IMR-90 (cell line): ENCODE results near the gene FXYD5. TPM values are rescaled to one million over a fixed set of nuclear protein-coding genes. Genes with fewer than 3 reads are reported as not detected.

Source experiments
- ATAC-seq: fragments of 200-7000 bp; cut with Tn5 transposase; 2 replicates; pipeline ENCODE4 v1.9.1; 2020; ENCODE audit warnings: low read depth, mild to moderate bottlenecking, moderate library complexity
- BruUV-seq: library from RNA; stranded (reverse); fragments of 400-500 nt; replicated peaks from 2 replicates; lab custom pipeline; 2021; lab: Mats Ljungman, UMichigan
- CTCF ChIA-PET: fragments of 300-600 bp; formaldehyde crosslinking; extraction: SDS; loops from one replicate; lab custom pipeline; 2021; ENCODE audit warnings: antibody characterized with exemption; lab: Yijun Ruan, JAX
- POLR2A ChIA-PET: fragments of 300-600 bp; sonication (Branson Sonifier 250); formaldehyde crosslinking; loops from one replicate; lab custom pipeline; 2022; ENCODE audit warnings: antibody characterized with exemption; ENCODE audit not compliant: unreplicated experiment; lab: Charles Lee
- DNase-seq: peaks from one replicate; pipeline ENCODE4 v3.0.0; 2013
- H2AFZ ChIP-seq: replicated peaks from 2 replicates; pipeline ENCODE3; 2013; ENCODE audit warnings: low read length, mild to moderate bottlenecking; ENCODE audit not compliant: poor library complexity
- H2AK5ac ChIP-seq: 2 replicates; pipeline ENCODE4 v1.6.1; 2013; ENCODE audit warnings: low read depth, low read length, inconsistent platforms
- H2AK9ac ChIP-seq: replicated peaks from 2 replicates; pipeline ENCODE3; 2013; ENCODE audit warnings: mild to moderate bottlenecking, low read depth, low read length, moderate library complexity; ENCODE audit not compliant: poor library complexity
- H2BK120ac ChIP-seq: 2 replicates; pipeline ENCODE4 v1.6.1; 2013; ENCODE audit warnings: low read depth, low read length, inconsistent platforms
- H2BK15ac ChIP-seq: 3 replicates; pipeline ENCODE4 v1.6.1; 2013; ENCODE audit warnings: low read depth, low read length, inconsistent platforms
- H2BK20ac ChIP-seq: 2 replicates; pipeline ENCODE4 v1.6.1; 2013; ENCODE audit warnings: low read depth, mild to moderate bottlenecking, inconsistent platforms, low read length, moderate library complexity
- H2BK5ac ChIP-seq: 2 replicates; pipeline ENCODE4 v1.6.1; 2013; ENCODE audit warnings: mild to moderate bottlenecking, low read depth, low read length, inconsistent platforms; ENCODE audit not compliant: poor library complexity, severe bottlenecking
- H3K14ac ChIP-seq: replicated peaks from 2 replicates; pipeline ENCODE4 v1.6.1; 2013; ENCODE audit warnings: low read depth, low read length, inconsistent platforms
- H3K18ac ChIP-seq: 2 replicates; pipeline ENCODE4 v1.6.1; 2013; ENCODE audit warnings: low read depth, low read length, control low read depth
- H3K23ac ChIP-seq: 2 replicates; pipeline ENCODE4 v1.6.1; 2013; ENCODE audit warnings: low read depth, low read length, inconsistent platforms
- H3K27ac ChIP-seq: 2 replicates; pipeline ENCODE4 v1.5.1; 2013; ENCODE audit warnings: mild to moderate bottlenecking, control low read depth, low read length; ENCODE audit not compliant: insufficient read depth
- H3K27me3 ChIP-seq: 2 replicates; pipeline ENCODE4 v1.6.1; 2013; ENCODE audit warnings: low read length; ENCODE audit not compliant: control insufficient read depth, insufficient read depth
- H3K36me3 ChIP-seq: 2 replicates; pipeline ENCODE4 v1.6.1; 2013; ENCODE audit warnings: low read length, mixed read lengths; ENCODE audit not compliant: control insufficient read depth, insufficient read depth
- H3K4ac ChIP-seq: 2 replicates; pipeline ENCODE4 v1.6.1; 2013; ENCODE audit warnings: low read depth, low read length, inconsistent platforms
- H3K4me1 ChIP-seq: 2 replicates; pipeline ENCODE4 v1.6.1; 2013; ENCODE audit warnings: low read length, mixed read lengths; ENCODE audit not compliant: control insufficient read depth, insufficient read depth
- H3K4me2 ChIP-seq: 2 replicates; pipeline ENCODE4 v1.6.1; 2013; ENCODE audit warnings: low read depth, mild to moderate bottlenecking, control low read depth, low read length, moderate library complexity
- H3K4me3 ChIP-seq: 2 replicates; pipeline ENCODE4 v1.5.1; 2013; ENCODE audit warnings: low read depth, mild to moderate bottlenecking, control low read depth, low read length, moderate library complexity; ENCODE audit not compliant: insufficient read depth
- H3K56ac ChIP-seq: 2 replicates; pipeline ENCODE4 v1.6.1; 2013; ENCODE audit warnings: low read length, inconsistent platforms; ENCODE audit not compliant: insufficient read depth; ENCODE audit errors: extremely low read depth
- H3K79me1 ChIP-seq, 2 experiments: 2 replicates each; pipeline ENCODE4 v1.6.1; 2013; ENCODE audit warnings: low read length in 2 of 2, inconsistent platforms in 1 of 2, low read depth in 1 of 2
- H3K9ac ChIP-seq: 2 replicates; pipeline ENCODE4 v1.6.1; 2013; ENCODE audit warnings: low read depth, low read length, control low read depth
- H3K9me1 ChIP-seq: 2 replicates; pipeline ENCODE4 v1.6.1; 2013; ENCODE audit warnings: low read length, inconsistent platforms; ENCODE audit not compliant: insufficient read depth
- H3K9me3 ChIP-seq: 2 replicates; pipeline ENCODE4 v1.6.1; 2013; ENCODE audit warnings: low read length; ENCODE audit not compliant: control insufficient read depth, insufficient read depth
- H4K20me1 ChIP-seq: 2 replicates; pipeline ENCODE4 v1.6.1; 2013; ENCODE audit warnings: low read length, inconsistent platforms; ENCODE audit not compliant: insufficient read depth
- H4K5ac ChIP-seq: 2 replicates; pipeline ENCODE4 v1.6.1; 2013; ENCODE audit warnings: mild to moderate bottlenecking, low read depth, low read length, control low read depth
- H4K8ac ChIP-seq, 2 experiments: 2 replicates each; pipeline ENCODE4 v1.6.1; 2013; ENCODE audit warnings: low read depth in 2 of 2, low read length in 2 of 2, control low read depth in 1 of 2, inconsistent platforms in 1 of 2
- H4K91ac ChIP-seq: 2 replicates; pipeline ENCODE4 v1.6.1; 2013; ENCODE audit warnings: low read depth, low read length, inconsistent platforms; ENCODE audit not compliant: insufficient read depth
- BHLHE40 ChIP-seq: fragments of 150-350 bp; IDR thresholded peaks from 2 replicates; pipeline ENCODE4 v1.6.1; 2016; ENCODE audit warnings: mild to moderate bottlenecking, low read depth, low read length
- CHD1 ChIP-seq: IDR thresholded peaks from 2 replicates; pipeline ENCODE4 v1.6.1; 2012; ENCODE audit warnings: low read depth, low read length, improper control_type of control experiment
- FOS ChIP-seq: fragments of 150-350 bp; IDR thresholded peaks from 2 replicates; pipeline ENCODE4 v1.6.1; 2016; ENCODE audit warnings: low read depth, low read length
- MAFK ChIP-seq: IDR thresholded peaks from 2 replicates; pipeline ENCODE4 v1.6.1; 2012; ENCODE audit warnings: low read depth, low read length, improper control_type of control experiment
- MXI1 ChIP-seq: IDR thresholded peaks from 2 replicates; pipeline ENCODE4 v1.6.1; 2012; ENCODE audit warnings: low read depth, mild to moderate bottlenecking, low read length, moderate library complexity, borderline replicate concordance
- NFE2L2 ChIP-seq: fragments of 150-350 bp; IDR thresholded peaks from 2 replicates; pipeline ENCODE4 v1.6.1; 2016; ENCODE audit warnings: low read depth, mild to moderate bottlenecking, low read length
- POLR2A ChIP-seq: IDR thresholded peaks from 2 replicates; pipeline ENCODE4 v1.6.1; 2012; ENCODE audit warnings: mild to moderate bottlenecking, low read depth, low read length
- SMC3 ChIP-seq: fragments of 150-350 bp; IDR thresholded peaks from 2 replicates; pipeline ENCODE4 v1.6.1; 2016; ENCODE audit warnings: low read depth, mild to moderate bottlenecking, antibody characterized with exemption, low read length, moderate library complexity
- USF2 ChIP-seq: fragments of 150-350 bp; IDR thresholded peaks from 2 replicates; pipeline ENCODE4 v1.6.1; 2017; ENCODE audit warnings: mild to moderate bottlenecking, antibody characterized with exemption, low read length, low read depth
- WGBS, 2 experiments: methylation state at CpG; one replicate each; pipeline versions ENCODE4 v1.1.5 to v1.1.7; 2013; ENCODE audit warnings: missing lambda C conversion rate in 2 of 2; ENCODE audit not compliant: insufficient read length in 1 of 2; ENCODE audit errors: extremely low coverage in 2 of 2; 5-methylcytosine and 5-hydroxymethylcytosine counted together
- dilution Hi-C: fragments of 300-500 bp; cut with HindIII; formaldehyde crosslinking; loops from one replicate; pipeline ENCODE4 v1.14.3; 2018; ENCODE audit warnings: low sequenced_read_pairs; ENCODE audit not compliant: unreplicated experiment
- in situ Hi-C: fragments of 300-500 bp; cut with MboI; formaldehyde crosslinking; loops from 3 replicates; pipeline ENCODE4 v1.14.3; 2019; ENCODE audit warnings: low sequenced_read_pairs, inconsistent platforms, mixed read lengths
- intact Hi-C: fragments of 100-400 bp; cut with micrococcal nuclease; formaldehyde crosslinking; loops from 2 replicates; pipeline ENCODE4 v1.10.0; 2022
- polyA plus RNA-seq, 3 experiments: library from polyadenylated mRNA; depleted of rRNA; stranded (reverse); fragments of >200 nt; gene quantifications; 2 replicates each; pipeline ENCODE4 v1.2.3, GENCODE V29; 2012; ENCODE audit warnings: low replicate concordance in 1 of 3
- total RNA-seq: library from RNA; depleted of rRNA; stranded (reverse); fragments of >200 nt; gene quantifications from 2 replicates; pipeline ENCODE4 v1.2.3, GENCODE V29; 2012

Gene FXYD5
- total and polyA plus RNA-seq, 2 of the 4 experiments (the other 2 are of a cell fraction): 53.6 to 245 TPM

- TF ChIP-seq CHD1: no peak
Observed at GRCh38 chr19:35138305-35138892, 16.1 kb upstream of the FXYD5 start, which contains the start of gene FXYD1 (continued).

- POLR2A ChIA-PET: no interaction called here
Observed at GRCh38 chr19:35140207-35140961, 14.2 kb upstream of the FXYD5 start.

More at GRCh38 chr19:35140207-35140961, 14.2 kb upstream of the FXYD5 start:
- DNase-seq (no peak), ATAC-seq (no peak)
- Histone ChIP-seq H4K20me1 (peaks cover 2% of the 10 kb centered on the region; the same call in 1 of the 2 replicates), H2AFZ (peak overlapping the region; percentile 84), H3K27me3 (peaks cover 32% of the 10 kb centered on the region), H2BK5ac (no peak overlapping the region), H3K4ac (no peak overlapping the region), H3K4me3 (no peak overlapping the region), H3K27ac (no peak overlapping the region), H4K91ac (no peak overlapping the region), H3K9me1 (peaks cover 3% of the 10 kb centered on the region; the same call in 1 of the 2 replicates), H3K9ac (no peak overlapping the region), H2BK20ac (no peak overlapping the region), H4K8ac (no peak overlapping the region), H2AK5ac (0 out of 2 replicates have a peak overlapping the region, but pooled peaks have one; percentile 59), H4K5ac (no peak overlapping the region), H3K23ac (no peak overlapping the region), H3K36me3 (no peaks in the 10 kb centered on the region), H2BK120ac (no peak overlapping the region), H3K9me3 (no peaks in the 10 kb centered on the region), H2AK9ac (peak overlapping the region; percentile 31), H3K79me1 (no peaks in the 10 kb centered on the region), H3K18ac (no peak overlapping the region), H3K14ac (no peak overlapping the region), H3K4me2 (no peak overlapping the region), H3K56ac (no peak overlapping the region), H3K4me1 (peaks cover 18% of the 10 kb centered on the region), H2BK15ac (no peak overlapping the region)
- dilution Hi-C loops: no loop called here
- in situ Hi-C loops: no loop called here
- WGBS, 2 experiments: 62% methylated on average over 2 of the region's 12 CpGs; no CpG with 5 or more reads in 1 of the 2 experiments
- TF ChIP-seq BHLHE40 (no peak), MAFK (no peak), USF2 (no peak), NFE2L2 (no peak), SMC3 (no peak), MXI1 (no peak), POLR2A (no peak), FOS (no peak)
- CTCF ChIA-PET: interaction anchor here (0.6 to 2.1 kb wide), 4 partner anchors 10 to 96 kb away, joined by 3 to 10 read pairs (median 4); no protein-coding TSS in a partner anchor
- intact Hi-C loops: loop anchor here (5.0 kb wide), 1 partner anchor 127 kb away; the partner anchor contains the start of gene USF2
- no TSS peak for BruUV-seq
